ENCODE measurements around the gene GAS2L2.
A peak's percentile ranks its signal among the peaks of the same experiment; 100 is the strongest.
"Not testable (repeated sequence)": the region's sequence is repeated elsewhere in the genome, so short reads cannot be mapped to it uniquely, and the experiment has no call there.

GAS2L2 gene

GRCh38 chr17:35728551-35728950 lies 24.5 kb downstream of the GAS2L2 start:
- DNase-seq (ENCODE audit: low read depth, low spot score): no peak

GRCh38 chr17:35727635-35728034 lies 25.4 kb downstream of the GAS2L2 start:
- DNase-seq (ENCODE audit: low read depth, low spot score): no peak

- DNase-seq (ENCODE audit: low read depth, low spot score): no peak
Observed at GRCh38 chr17:35726953-35727460, 26.0 kb downstream of the GAS2L2 start.

DNA sequence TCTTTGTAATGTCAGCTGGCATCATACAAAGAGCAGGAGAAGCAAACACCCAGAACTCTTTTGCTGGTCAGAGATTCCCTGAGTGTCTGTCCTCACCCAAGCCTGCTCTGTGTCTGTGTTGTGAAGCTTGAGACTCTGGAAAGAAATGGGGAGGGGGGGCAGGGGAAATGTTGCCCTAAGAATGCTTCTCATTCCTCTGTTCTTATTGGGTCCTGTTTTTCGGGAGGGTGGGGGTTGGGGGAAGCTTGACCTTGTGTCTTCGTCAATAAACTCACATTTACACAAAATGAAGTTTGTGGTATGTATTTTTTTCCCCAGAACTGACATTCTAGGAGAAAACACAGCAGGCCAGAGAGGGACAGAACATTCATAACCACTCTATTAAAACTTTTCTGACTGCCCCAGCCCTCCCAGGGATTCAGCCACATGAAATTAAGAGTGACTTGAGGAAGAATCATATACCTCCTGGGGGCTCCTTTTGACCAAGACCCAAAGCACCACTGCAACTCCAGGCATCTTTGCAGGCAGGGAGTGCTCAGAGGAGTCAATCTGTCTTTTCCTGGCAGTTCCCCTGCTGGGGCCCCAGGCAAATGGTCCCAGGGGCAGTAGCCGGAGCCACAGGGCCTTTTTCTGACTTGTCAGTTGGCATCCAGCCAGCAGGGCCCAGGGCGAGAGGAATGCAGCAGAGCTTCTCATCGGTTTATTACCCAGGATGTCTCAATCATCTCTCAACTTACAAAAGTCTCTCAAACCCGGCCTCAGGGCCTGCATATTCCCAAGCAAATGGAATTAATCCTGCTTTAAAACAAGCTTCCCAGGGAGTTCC lies 26.7 kb downstream of the GAS2L2 start:
- peak; percentile 90 for DNase-seq (ENCODE audit: low read depth, low spot score)

DNA sequence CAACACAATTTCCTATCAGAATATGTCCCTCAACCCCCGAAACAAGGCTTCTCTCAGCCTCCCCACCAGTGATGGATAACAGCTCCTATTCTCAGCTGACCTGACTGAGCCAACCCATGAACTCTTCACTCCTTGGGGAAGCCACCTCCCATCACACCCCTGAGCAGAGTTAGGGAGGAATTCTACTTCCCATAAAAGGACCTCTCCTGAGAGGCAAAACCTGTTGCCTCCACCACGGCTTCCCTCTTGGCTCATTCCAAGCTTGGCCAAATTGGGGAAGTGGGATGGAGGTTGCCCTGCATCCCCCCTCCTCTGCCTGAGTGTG lies 27.3 kb downstream of the GAS2L2 start:
- no peak for DNase-seq (ENCODE audit: low read depth, low spot score)

DNA sequence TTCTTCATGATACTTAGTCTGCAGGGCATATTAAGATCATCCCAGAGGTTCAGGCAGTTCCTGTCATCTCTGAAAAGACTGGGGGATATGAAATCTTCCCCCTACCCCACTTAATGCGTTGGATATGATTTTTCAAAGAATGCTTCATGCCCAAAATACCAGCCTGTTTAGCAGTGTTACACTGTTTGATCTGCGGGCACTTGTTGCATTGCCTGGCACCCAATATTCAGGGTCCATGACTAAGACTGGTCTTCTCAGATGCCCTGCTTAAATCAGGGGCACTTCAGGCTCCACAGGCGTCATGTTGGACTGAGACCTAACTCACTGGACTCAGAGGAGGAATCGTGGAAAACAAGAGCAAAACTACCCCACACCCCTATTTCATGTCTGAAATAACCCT lies 28.0 kb downstream of the GAS2L2 start:
- DNase-seq (ENCODE audit: low read depth, low spot score): no peak

DNA sequence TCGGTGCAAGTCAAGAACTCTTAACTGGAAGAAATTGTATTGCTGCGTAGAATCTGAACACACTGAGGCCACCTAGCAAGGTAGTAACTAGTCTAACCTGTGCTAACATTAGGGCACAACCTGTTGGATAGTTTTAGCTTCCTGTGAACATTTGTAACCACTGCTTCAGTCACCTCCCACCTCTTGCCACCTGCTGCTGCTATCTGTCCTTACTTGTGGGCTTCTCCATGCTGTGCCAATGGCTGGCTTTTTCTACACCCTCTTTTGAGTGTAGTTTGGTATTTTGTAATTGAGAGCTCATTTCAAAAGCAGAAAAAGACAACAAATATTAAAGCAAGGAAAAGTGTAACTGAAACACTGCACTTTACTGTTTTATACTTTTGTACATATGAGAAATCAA lies 29.3 kb downstream of the GAS2L2 start:
- no peak for DNase-seq (ENCODE audit: low read depth, low spot score)

DNA sequence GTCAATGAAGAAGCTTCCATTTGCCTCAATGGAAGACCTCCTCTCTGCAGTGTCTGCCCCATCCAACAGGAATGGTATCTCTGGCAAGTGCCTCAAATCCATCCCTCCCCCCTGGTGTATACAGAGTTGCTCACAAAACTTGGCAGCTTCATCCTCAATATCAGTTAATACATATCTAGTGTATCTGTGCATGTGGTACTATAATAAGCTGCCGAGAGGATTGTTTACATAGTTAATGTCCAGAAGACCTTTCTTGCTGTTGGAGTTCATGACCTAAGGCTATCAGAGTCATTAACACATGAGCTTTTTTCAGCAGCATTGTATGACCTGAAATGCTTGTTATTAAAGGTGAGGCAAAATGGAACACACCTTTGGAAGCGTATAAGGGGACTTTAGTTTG lies 35.6 kb downstream of the GAS2L2 start:
- no peak for DNase-seq (ENCODE audit: low read depth, low spot score)

- DNase-seq (ENCODE audit: low read depth, low spot score): no peak
Observed at GRCh38 chr17:35716897-35717465, 36.1 kb downstream of the GAS2L2 start.

GRCh38 chr17:35716173-35716572 lies 36.9 kb downstream of the GAS2L2 start:
- DNase-seq (ENCODE audit: low read depth, low spot score): no peak

- DNase-seq (ENCODE audit: low read depth, low spot score): no peak
Observed at GRCh38 chr17:35715416-35715815, 37.6 kb downstream of the GAS2L2 start.

DNA sequence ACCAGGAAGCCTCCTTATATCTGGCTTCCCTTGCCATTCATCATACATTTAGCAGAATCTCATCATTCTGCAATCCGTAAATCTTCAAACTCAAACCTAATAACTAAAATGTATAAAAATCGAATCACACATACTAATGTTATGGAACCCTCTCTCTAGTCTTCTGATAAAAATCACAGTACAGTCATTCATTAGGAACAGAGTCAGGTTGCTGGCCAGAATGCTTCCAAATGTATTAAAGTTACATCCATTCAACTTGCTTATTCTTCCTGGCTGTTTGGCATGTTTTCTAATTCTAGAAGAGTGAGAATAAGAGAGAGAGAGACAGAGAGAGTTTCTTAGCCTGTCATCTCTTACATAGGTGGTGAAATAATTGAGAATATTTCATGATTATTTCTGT lies 38.1 kb downstream of the GAS2L2 start:
- no peak for DNase-seq (ENCODE audit: low read depth, low spot score)

- no peak for DNase-seq (ENCODE audit: low read depth, low spot score)
Observed at GRCh38 chr17:35713069-35713728, 39.8 kb downstream of the GAS2L2 start.

DNA sequence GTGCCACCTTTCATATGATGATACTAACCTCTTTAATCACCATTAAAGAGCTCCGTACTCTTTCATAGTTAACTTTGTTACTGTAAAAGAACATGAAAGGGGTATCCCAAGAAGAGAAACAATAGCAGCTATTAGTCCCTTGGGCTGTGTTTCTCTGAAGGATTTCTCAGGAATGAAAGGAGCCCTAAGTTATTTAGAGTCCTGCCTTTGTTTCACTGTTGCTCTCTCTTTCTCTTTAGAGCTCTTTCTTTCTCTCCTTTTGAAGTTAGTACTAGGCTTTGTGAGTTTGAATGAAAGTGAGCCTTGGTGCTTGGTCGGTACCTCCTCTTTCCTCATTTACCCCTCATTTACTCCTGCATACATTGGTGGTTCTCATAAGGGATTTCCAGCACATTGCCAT lies 42.1 kb downstream of the GAS2L2 start:
- no peak for DNase-seq (ENCODE audit: low read depth, low spot score)

GRCh38 chr17:35709874-35710273 lies 43.2 kb downstream of the GAS2L2 start:
- no peak for DNase-seq (ENCODE audit: low read depth, low spot score)

DNA sequence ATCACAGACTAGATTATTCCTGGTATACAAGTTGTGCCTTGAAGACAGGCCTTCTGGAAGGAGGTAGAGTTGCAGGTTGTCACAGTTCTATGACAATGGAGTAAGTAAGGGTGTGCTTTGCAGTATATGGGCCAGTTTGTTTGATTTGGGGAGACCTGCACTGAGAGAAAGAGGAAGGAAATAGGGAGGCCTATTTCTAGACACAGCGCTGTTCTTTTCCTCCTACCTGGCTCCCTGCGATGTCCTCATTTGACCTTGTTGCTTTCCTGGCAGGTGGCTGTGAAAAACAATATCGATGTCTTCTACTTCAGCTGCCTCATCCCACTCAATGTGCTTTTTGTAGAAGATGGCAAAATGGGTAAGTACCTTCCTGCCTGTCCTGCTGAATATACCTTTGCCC lies 44.1 kb downstream of the GAS2L2 start:
- no peak for DNase-seq (ENCODE audit: low read depth, low spot score)

- DNase-seq (ENCODE audit: low read depth, low spot score): no peak
Observed at GRCh38 chr17:35708149-35708548, 44.9 kb downstream of the GAS2L2 start.

- no peak for DNase-seq (ENCODE audit: low read depth, low spot score)
Observed at GRCh38 chr17:35705705-35706104, 47.3 kb downstream of the GAS2L2 start.

GRCh38 chr17:35705230-35705629 lies 47.8 kb downstream of the GAS2L2 start:
- DNase-seq (ENCODE audit: low read depth, low spot score): no peak

DNA sequence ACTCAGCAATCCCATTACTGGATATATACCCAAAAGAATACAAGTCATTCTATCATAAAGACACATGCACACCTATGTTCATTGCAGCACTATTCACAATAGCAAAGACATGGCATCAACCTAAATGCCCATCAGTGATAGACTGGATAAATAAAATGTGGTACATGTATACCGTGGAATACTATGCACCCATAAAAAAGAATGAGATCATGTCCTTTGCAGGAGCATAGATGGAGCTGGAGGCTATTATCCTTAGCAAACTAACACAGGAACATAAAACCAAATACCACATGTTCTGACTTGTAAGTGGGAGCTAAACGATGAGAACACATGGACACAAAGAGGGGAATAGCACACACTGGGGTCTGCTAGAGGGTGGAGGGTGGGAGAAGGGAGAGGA lies 49.7 kb downstream of the GAS2L2 start:
- not testable (repeated sequence) for DNase-seq (ENCODE audit: low read depth, low spot score)

DNA sequence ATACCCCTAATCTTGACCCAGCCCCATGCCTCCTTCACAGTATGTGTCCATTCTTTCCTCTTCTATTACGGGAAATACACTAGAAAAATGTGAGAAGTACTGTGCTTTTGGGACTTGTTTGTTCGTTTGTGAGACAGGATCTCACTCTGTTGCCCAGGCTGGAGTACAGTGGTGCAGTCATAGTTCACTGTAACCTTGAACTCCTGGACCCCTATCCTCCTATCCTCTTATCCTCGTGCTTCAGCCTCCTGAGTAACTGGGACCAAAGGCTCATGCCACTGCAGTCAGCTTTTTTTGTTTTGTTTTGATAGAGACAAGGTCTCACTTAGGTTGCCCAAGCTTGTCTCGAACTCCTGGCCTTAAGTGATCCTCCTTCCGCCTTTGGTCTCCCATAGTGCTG lies 51.5 kb downstream of the GAS2L2 start:
- DNase-seq (ENCODE audit: low read depth, low spot score): no peak

DNA sequence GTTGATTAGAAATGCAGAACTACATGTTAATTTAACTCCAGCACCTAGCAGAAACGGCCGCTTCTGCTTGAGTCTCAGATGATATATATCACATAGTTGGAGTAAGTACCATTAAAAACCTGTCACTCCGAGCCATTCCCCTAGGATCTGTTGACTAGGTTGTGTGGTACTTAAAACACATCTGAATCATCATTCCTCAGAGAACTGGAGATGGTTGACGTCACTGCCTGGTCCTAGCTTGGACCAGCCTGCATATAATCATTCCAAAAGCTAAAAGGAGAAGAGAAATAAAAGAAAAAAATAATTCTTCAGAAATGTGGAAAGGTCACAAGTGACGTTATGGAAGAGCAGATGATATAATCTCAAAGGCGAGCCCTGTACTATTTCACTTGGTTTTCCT lies 52.9 kb downstream of the GAS2L2 start:
- DNase-seq (ENCODE audit: low read depth, low spot score): no peak

DNA sequence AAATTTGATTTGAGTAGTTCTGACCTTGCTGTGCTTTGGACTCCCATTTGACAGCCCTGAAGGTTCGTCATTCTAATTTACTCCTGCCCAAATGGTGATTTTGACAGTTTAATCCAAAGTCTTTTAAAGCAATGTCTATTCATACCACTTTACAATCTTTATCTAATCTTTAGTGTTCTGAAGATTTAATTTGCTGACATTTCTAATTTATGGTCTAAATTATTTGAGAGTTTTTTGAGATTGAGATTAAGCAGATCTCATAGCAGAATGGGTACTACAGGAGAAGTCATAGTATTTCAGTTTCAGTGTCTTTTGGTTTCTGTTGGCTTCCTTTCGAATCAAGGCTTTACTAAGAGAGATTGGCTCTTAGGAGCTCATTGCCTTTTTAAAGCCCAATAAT lies 54.2 kb downstream of the GAS2L2 start:
- no peak for DNase-seq (ENCODE audit: low read depth, low spot score)

All from smooth muscle cell of the brain vasculature (primary cell).